HL-60 (cell line): ENCODE data around the gene GPBP1.
"Not testable (repeated sequence)": the region's sequence is repeated elsewhere in the genome, so short reads cannot be mapped to it uniquely, and the experiment has no call there.

Experiments
- DNase-seq, 2 experiments: peaks; one replicate each; pipeline ENCODE4 v3.0.0-alpha.2; 2010 to 2020; ENCODE audit warnings: low read depth in 1 of 2, low spot score in 1 of 2
- H3K27ac ChIP-seq: fragments of 250-450 bp; sonication (Bioruptor Pico); replicated peaks from 2 replicates; pipeline ENCODE4 v1.5.1; 2020; ENCODE audit warnings: mild to moderate bottlenecking, moderate library complexity
- H3K27me3 ChIP-seq: fragments of 250-450 bp; sonication (Bioruptor Pico); 2 replicates; pipeline ENCODE4 v1.5.1; 2021; ENCODE audit warnings: mild to moderate bottlenecking, moderate library complexity; ENCODE audit not compliant: insufficient read depth, poor library complexity, severe bottlenecking
- H3K4me3 ChIP-seq: replicated peaks from 2 replicates; pipeline ENCODE4 v1.5.1; 2011; ENCODE audit warnings: mild to moderate bottlenecking, control low read depth, low read length; ENCODE audit not compliant: insufficient read depth
- CTCF ChIP-seq: IDR thresholded peaks from one replicate; pipeline ENCODE4 v1.5.1; 2011; ENCODE audit warnings: low read length, control low read depth, inconsistent platforms; ENCODE audit not compliant: insufficient read depth
- GABPA ChIP-seq: IDR thresholded peaks from 2 replicates; pipeline ENCODE4 v1.6.1; 2012; ENCODE audit warnings: low read depth
- POLR2AphosphoS5 ChIP-seq: IDR thresholded peaks from 2 replicates; pipeline ENCODE4 v1.6.1; 2012; ENCODE audit warnings: low read depth
- REST ChIP-seq: IDR thresholded peaks from 2 replicates; pipeline ENCODE4 v1.6.1; 2012; ENCODE audit warnings: low read depth; ENCODE audit not compliant: insufficient replicate concordance
- SPI1 ChIP-seq: IDR thresholded peaks from 2 replicates; pipeline ENCODE4 v1.6.1; 2012; ENCODE audit warnings: low read depth, mild to moderate bottlenecking, borderline replicate concordance

GPBP1 gene

DNA sequence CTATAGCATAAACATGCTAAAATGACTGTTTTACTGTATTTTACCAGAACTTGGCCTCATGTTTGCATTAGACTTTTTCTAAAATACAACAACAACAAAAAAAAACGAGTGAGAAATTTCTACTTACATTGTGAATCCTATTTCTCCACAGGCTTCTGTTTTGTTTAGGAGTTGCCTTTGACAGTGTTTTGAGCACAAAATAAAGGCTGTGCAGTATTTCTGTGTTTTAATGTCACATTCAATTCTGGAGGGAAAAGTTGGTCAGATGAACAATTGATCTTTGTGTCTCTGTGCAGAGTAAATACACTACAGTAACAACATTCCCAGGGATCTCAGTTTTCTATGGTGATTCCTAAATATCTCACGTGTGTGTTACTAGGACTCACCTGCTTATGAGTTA is 131.1 kb downstream of the GPBP1 start:
- TF ChIP-seq POLR2AphosphoS5: no peak
- H3K4me3 ChIP-seq: no peak overlapping the region
- no peak for DNase-seq
- H3K27me3 ChIP-seq: no peaks in the 10 kb centered on the region
- H3K27ac ChIP-seq: no peak overlapping the region

DNA sequence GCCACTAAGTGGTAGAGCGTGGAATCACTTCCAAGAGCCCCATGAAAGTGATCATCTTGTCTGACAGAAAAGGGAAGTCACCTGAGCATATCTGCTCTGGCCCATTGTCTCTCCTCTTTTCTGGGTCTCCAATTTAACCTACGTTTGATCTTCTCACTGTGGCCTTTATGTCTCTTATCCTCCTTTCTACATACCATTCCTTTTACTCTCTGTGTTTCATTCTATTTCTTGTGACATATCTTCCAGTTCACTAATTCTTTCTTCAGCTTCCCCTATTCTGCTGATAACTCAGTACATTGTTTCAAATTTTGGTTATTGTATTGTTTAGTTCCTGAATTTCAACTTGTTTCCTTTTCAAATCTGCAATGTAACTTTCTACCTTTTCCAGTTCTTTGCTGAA is 132.5 kb downstream of the GPBP1 start:
- no peak for DNase-seq
- H3K27me3 ChIP-seq: no peaks in the 10 kb centered on the region
- no peak overlapping the region for H3K4me3 ChIP-seq
- H3K27ac ChIP-seq: no peak overlapping the region
- TF ChIP-seq SPI1: no peak
- no peak for TF ChIP-seq GABPA
- no peak for TF ChIP-seq CTCF
- no peak for TF ChIP-seq REST
- no peak for TF ChIP-seq POLR2AphosphoS5

DNA sequence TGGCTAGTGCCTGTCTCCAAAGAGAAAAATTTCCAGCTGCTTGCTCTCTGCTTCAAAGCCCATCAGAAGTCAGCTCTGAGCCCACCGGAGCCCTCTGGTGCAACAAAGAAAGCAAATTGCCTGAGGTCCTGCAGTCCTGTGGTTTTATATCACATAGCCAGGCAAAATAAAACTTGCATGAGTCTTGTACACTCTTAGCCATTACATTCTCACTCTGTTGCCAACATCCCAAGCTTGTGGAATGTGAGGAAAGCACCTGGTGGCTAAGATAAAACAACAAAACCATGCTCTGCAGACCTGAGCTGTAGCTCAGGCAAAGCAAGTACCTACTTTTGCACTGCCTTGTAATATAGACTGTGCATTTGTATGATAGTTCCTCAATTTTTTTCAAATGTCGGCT is 133.7 kb downstream of the GPBP1 start:
- TF ChIP-seq CTCF (no peak), GABPA (no peak), REST (no peak), SPI1 (no peak), POLR2AphosphoS5 (no peak)
- Histone ChIP-seq H3K27me3 (no peaks in the 10 kb centered on the region), H3K4me3 (no peak overlapping the region), H3K27ac (no peak overlapping the region)
- DNase-seq: no peak

GRCh38 chr5:57309022-57309421 is 135.2 kb downstream of the GPBP1 start:
- not testable (repeated sequence) for H3K27ac ChIP-seq, H3K27me3 ChIP-seq, DNase-seq, H3K4me3 ChIP-seq

DNA sequence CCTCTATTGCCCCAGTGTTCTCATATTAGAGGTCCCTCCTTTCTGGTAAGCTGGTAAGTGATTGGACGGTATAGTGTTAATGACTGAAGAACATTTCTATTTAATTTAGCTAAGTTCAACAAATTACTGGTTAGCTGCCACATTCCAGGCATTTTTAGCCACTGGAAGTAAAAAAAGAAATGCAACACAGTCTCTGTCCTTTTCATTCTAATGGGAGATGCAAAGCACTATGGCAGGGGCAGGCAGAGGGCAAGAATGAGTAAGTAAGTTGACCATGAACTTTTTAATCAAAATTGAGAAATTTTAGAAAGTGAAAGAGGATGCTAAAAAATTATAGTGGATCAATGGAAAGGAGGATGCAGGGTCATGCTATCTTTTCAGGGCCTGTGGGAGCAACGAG is 137.4 kb downstream of the GPBP1 start:
- no peak for TF ChIP-seq CTCF
- TF ChIP-seq REST: no peak
- no peak for TF ChIP-seq SPI1
- no peak for TF ChIP-seq GABPA
- TF ChIP-seq POLR2AphosphoS5: no peak
- DNase-seq: no peak
- Histone ChIP-seq H3K4me3 (no peak overlapping the region), H3K27me3 (no peaks in the 10 kb centered on the region), H3K27ac (no peak overlapping the region)
